HL-60 (cell line): ENCODE measurements around the gene ATXN7L2.

ENCODE experiments used
- DNase-seq, 2 experiments: peaks; one replicate each; pipeline ENCODE4 v3.0.0-alpha.2; 2010 to 2020; ENCODE audit warnings: low read depth in 1 of 2, low spot score in 1 of 2
- H3K27ac ChIP-seq: fragments of 250-450 bp; sonication (Bioruptor Pico); replicated peaks from 2 replicates; pipeline ENCODE4 v1.5.1; 2020; ENCODE audit warnings: mild to moderate bottlenecking, moderate library complexity
- H3K27me3 ChIP-seq: fragments of 250-450 bp; sonication (Bioruptor Pico); 2 replicates; pipeline ENCODE4 v1.5.1; 2021; ENCODE audit warnings: mild to moderate bottlenecking, moderate library complexity; ENCODE audit not compliant: insufficient read depth, poor library complexity, severe bottlenecking
- H3K4me3 ChIP-seq: replicated peaks from 2 replicates; pipeline ENCODE4 v1.5.1; 2011; ENCODE audit warnings: mild to moderate bottlenecking, control low read depth, low read length; ENCODE audit not compliant: insufficient read depth
- GABPA ChIP-seq: IDR thresholded peaks from 2 replicates; pipeline ENCODE4 v1.6.1; 2012; ENCODE audit warnings: low read depth
- POLR2AphosphoS5 ChIP-seq: IDR thresholded peaks from 2 replicates; pipeline ENCODE4 v1.6.1; 2012; ENCODE audit warnings: low read depth
- SPI1 ChIP-seq: IDR thresholded peaks from 2 replicates; pipeline ENCODE4 v1.6.1; 2012; ENCODE audit warnings: low read depth, mild to moderate bottlenecking, borderline replicate concordance
- TF ChIP-seq, protein P1 (sequence below): IDR thresholded peaks from 2 replicates; pipeline ENCODE4 v1.6.1; 2012; ENCODE audit warnings: low read depth; ENCODE audit not compliant: insufficient replicate concordance
- TF ChIP-seq, protein P2 (sequence below): IDR thresholded peaks from one replicate; pipeline ENCODE4 v1.5.1; 2011; ENCODE audit warnings: low read length, control low read depth, inconsistent platforms; ENCODE audit not compliant: insufficient read depth

Gene ATXN7L2

DNA sequence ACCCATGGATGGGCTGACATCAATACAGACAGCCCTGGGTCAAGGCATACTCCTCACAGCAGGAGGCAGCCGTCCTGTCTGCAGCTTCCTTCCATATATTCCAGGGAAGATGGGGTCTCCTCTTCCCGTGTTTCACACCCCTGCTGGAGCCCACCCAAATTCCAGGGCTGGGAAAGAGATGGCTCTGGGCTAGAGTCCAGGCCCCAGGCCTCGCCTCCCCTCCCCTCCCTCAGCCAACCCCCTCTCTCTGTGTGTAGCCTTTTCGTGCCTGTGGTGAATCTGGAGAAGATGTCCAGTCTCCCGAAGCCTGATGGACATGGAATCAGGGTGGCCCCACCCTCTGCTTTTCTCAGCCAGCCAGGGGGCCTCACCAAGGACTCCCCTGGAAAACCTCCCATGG lies 3.6 kb downstream of the ATXN7L2 start:
- DNase-seq = no peak
- TF ChIP-seq, protein P1, sequence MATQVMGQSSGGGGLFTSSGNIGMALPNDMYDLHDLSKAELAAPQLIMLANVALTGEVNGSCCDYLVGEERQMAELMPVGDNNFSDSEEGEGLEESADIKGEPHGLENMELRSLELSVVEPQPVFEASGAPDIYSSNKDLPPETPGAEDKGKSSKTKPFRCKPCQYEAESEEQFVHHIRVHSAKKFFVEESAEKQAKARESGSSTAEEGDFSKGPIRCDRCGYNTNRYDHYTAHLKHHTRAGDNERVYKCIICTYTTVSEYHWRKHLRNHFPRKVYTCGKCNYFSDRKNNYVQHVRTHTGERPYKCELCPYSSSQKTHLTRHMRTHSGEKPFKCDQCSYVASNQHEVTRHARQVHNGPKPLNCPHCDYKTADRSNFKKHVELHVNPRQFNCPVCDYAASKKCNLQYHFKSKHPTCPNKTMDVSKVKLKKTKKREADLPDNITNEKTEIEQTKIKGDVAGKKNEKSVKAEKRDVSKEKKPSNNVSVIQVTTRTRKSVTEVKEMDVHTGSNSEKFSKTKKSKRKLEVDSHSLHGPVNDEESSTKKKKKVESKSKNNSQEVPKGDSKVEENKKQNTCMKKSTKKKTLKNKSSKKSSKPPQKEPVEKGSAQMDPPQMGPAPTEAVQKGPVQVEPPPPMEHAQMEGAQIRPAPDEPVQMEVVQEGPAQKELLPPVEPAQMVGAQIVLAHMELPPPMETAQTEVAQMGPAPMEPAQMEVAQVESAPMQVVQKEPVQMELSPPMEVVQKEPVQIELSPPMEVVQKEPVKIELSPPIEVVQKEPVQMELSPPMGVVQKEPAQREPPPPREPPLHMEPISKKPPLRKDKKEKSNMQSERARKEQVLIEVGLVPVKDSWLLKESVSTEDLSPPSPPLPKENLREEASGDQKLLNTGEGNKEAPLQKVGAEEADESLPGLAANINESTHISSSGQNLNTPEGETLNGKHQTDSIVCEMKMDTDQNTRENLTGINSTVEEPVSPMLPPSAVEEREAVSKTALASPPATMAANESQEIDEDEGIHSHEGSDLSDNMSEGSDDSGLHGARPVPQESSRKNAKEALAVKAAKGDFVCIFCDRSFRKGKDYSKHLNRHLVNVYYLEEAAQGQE = no peak
- no peak for TF ChIP-seq GABPA
- no peak for TF ChIP-seq POLR2AphosphoS5
- TF ChIP-seq, protein P2, sequence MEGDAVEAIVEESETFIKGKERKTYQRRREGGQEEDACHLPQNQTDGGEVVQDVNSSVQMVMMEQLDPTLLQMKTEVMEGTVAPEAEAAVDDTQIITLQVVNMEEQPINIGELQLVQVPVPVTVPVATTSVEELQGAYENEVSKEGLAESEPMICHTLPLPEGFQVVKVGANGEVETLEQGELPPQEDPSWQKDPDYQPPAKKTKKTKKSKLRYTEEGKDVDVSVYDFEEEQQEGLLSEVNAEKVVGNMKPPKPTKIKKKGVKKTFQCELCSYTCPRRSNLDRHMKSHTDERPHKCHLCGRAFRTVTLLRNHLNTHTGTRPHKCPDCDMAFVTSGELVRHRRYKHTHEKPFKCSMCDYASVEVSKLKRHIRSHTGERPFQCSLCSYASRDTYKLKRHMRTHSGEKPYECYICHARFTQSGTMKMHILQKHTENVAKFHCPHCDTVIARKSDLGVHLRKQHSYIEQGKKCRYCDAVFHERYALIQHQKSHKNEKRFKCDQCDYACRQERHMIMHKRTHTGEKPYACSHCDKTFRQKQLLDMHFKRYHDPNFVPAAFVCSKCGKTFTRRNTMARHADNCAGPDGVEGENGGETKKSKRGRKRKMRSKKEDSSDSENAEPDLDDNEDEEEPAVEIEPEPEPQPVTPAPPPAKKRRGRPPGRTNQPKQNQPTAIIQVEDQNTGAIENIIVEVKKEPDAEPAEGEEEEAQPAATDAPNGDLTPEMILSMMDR = no peak
- Histone ChIP-seq H3K4me3 (no peak overlapping the region), H3K27ac (no peak overlapping the region), H3K27me3 (no peaks in the 10 kb centered on the region)

DNA sequence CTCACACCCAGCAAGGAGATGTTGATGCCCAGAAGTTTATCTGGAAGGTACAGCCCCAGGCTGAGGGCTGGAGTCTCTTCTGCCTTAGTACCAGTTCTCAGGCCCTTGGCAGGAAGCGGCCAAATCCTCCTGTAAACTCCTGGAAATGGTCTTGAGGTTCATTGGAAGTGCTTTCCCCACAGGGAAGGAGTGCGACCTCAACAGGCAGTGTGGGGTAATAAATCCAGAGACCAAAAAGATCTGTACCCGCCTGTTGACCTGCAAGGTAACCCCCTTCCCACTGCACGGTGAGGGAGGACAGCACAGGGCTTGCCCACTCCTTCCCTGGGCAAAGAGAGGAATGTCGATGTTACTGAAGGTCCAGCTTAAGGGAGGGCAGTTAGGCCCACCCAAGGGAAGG lies 4.5 kb downstream of the ATXN7L2 start:
- Histone ChIP-seq H3K27ac (no peak overlapping the region), H3K27me3 (no peaks in the 10 kb centered on the region), H3K4me3 (no peak overlapping the region)
- TF ChIP-seq, protein P2 = no peak
- TF ChIP-seq, protein P1 = no peak
- TF ChIP-seq SPI1 (no peak), GABPA (no peak), POLR2AphosphoS5 (no peak)
- no peak for DNase-seq

DNA sequence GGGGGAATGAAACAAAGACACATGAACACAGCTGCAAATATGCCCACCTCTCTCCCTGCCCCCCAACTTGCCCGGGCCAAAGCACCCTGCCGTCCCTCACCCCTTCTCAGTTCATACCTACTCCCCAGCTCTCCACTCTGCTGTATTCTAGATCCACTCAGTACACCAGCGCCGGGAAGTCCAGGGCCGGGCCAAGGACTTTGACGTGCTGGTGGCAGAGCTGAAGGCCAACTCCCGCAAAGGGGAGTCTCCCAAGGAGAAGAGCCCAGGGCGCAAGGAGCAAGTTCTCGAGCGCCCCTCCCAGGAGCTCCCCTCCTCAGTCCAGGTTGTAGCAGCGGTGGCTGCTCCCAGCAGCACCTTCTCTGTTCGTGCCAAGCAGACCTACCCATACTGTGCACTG lies 5.0 kb downstream of the ATXN7L2 start:
- TF ChIP-seq SPI1 (no peak), POLR2AphosphoS5 (no peak), GABPA (no peak)
- TF ChIP-seq, protein P1 = no peak
- TF ChIP-seq, protein P2 = no peak
- no peak overlapping the region for H3K4me3 ChIP-seq
- H3K27ac ChIP-seq = no peak overlapping the region
- H3K27me3 ChIP-seq = no peaks in the 10 kb centered on the region
- no peak for DNase-seq
